ENCODE measurements around the gene ESPL1. TPM values are rescaled to one million over a fixed set of nuclear protein-coding genes. Genes with fewer than 3 reads are reported as not detected.

Gene ESPL1
- total and polyA plus RNA-seq, 2 of the 8 experiments (the other 6 are each of a cell fraction or from before 2014, with no cell fraction given): 31.8 to 52.7 TPM

- TF ChIP-seq CHD7 (IDR thresholded peaks at IDR 0.05; ENCODE audit: insufficient replicate concordance, low read length) (no peak), SUZ12 (IDR thresholded peaks at IDR 0.05; ENCODE audit: low read length) (no peak), BACH1 (IDR thresholded peaks at IDR 0.05; ENCODE audit: low read length) (no peak), BCL11A (IDR thresholded peaks at IDR 0.05; ENCODE audit: low read depth in 2 of 2, low read length in 2 of 2) (no peak), RAD21 (IDR thresholded peaks at IDR 0.05 in 1 of 2, conservative IDR thresholded peaks at IDR 0.05 in 1 of 2; ENCODE audit: low read depth in 2 of 2, low read length in 2 of 2) (no peak), SP4 (IDR thresholded peaks at IDR 0.05; ENCODE audit: low read length) (no peak), EP300 (IDR thresholded peaks at IDR 0.05; ENCODE audit: borderline replicate concordance in 1 of 2, low read depth in 2 of 2, low read length in 2 of 2) (no peak), YY1 (IDR thresholded peaks at IDR 0.05; ENCODE audit: low read depth, low read length) (no peak), E2F6 (IDR thresholded peaks at IDR 0.05) (no peak)
Observed at GRCh38 chr12:53338916-53339315, 70.8 kb downstream of the ESPL1 start (continued).
